Mesothelial cell of epicardium (in vitro differentiated cells): Measurements from ENCODE around the gene WDR33. TPM values are rescaled to one million over a fixed set of nuclear protein-coding genes. Genes with fewer than 3 reads are reported as not detected.
"Not testable (repeated sequence)": the region's sequence is repeated elsewhere in the genome, so short reads cannot be mapped to it uniquely, and the experiment has no call there.

ENCODE experiments used
- DNase-seq, 2 experiments: peaks; one replicate each; pipeline ENCODE4 v3.0.0; 2021; ENCODE audit warnings: low spot score in 2 of 2; ENCODE audit not compliant: unreplicated experiment in 2 of 2
- H3K27ac Mint-ChIP-seq: 2 replicates; pipeline ENCODE4 v1.8.0; 2021; ENCODE audit warnings: mixed read lengths
- H3K27me3 Mint-ChIP-seq: 2 replicates; pipeline ENCODE4 v1.8.0; 2021; ENCODE audit warnings: low read depth, mixed read lengths
- H3K36me3 Mint-ChIP-seq: 2 replicates; pipeline ENCODE4 v1.8.0; 2021; ENCODE audit warnings: mixed read lengths
- H3K4me1 Mint-ChIP-seq: 2 replicates; pipeline ENCODE4 v1.8.0; 2021; ENCODE audit warnings: mixed read lengths
- H3K4me3 Mint-ChIP-seq: 2 replicates; pipeline ENCODE4 v1.8.0; 2021; ENCODE audit warnings: mild to moderate bottlenecking, moderate library complexity, mixed read lengths
- H3K9me3 Mint-ChIP-seq: 2 replicates; pipeline ENCODE4 v1.8.0; 2021; ENCODE audit warnings: mixed read lengths
- total RNA-seq: library from RNA; stranded (reverse); gene quantifications from 3 replicates; pipeline ENCODE4 v1.2.1, GENCODE V29; 2021
- TF ChIP-seq, protein P1 (sequence below): fragments of 200-600 bp; sonication (generic); IDR thresholded peaks from one replicate; pipeline ENCODE4 v1.5.0; 2021; ENCODE audit warnings: antibody characterized with exemption; ENCODE audit not compliant: unreplicated experiment

WDR33 gene
- total RNA-seq, 1 donor from 2014 or later, result 61.4 TPM

DNA sequence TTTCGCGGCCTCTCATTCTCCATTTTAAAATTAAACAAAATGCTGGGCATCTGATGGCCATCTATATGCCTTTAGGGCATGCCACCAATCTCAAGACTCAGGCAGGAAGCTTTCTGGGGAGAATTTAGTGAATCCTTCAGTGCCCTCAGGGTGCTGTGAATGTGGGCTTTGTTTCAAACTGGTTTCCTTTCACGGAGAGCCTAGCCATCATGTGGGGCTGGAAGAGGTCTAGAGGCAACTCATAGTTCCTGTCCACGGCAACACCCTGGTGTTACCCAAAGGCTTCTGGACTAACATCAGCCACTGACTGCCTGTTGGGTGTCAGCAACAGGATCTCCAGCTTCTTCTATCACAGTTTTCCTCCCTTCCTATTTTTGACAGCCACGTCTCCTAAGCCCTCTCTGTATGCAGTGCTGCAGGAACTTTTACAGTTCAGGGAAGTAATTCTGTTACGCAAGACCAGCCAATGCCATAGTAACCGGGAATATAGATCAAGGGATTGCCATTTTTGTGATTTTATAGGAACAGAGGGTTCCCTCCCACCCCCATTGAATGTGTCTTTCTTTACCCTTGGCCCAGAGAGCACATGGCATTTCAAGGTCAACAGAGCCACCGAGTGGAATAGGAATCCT, 7.9 kb upstream of the WDR33 start:
- Mint-ChIP-seq H3K36me3 (no peaks in the 10 kb centered on the region), H3K27me3 (peaks cover 14% of the 10 kb centered on the region), H3K4me3 (no peak overlapping the region), H3K9me3 (peaks cover 23% of the 10 kb centered on the region), H3K4me1 (no peaks in the 10 kb centered on the region), H3K27ac (no peak overlapping the region)
- no peak for DNase-seq
- TF ChIP-seq, protein P1, sequence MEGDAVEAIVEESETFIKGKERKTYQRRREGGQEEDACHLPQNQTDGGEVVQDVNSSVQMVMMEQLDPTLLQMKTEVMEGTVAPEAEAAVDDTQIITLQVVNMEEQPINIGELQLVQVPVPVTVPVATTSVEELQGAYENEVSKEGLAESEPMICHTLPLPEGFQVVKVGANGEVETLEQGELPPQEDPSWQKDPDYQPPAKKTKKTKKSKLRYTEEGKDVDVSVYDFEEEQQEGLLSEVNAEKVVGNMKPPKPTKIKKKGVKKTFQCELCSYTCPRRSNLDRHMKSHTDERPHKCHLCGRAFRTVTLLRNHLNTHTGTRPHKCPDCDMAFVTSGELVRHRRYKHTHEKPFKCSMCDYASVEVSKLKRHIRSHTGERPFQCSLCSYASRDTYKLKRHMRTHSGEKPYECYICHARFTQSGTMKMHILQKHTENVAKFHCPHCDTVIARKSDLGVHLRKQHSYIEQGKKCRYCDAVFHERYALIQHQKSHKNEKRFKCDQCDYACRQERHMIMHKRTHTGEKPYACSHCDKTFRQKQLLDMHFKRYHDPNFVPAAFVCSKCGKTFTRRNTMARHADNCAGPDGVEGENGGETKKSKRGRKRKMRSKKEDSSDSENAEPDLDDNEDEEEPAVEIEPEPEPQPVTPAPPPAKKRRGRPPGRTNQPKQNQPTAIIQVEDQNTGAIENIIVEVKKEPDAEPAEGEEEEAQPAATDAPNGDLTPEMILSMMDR, result no peak

DNA sequence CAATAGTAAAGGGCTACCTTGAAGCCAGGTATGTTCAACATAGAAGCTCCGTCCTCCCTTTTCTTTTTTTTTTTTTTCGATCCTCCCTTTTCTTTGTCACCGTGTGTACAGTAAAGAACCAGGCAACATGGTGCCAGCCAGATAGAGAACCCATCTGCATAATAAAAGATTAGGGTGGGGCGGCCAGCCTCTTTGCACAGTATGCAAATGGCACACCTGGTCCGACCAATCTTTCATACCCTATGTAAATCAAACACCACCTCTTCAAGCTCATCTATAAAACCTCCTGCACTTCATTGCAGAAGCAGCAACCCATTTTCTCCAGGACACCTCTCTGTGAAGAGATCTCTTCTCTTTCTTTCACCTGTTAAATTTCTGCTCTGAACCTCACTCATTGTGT, 7.3 kb upstream of the WDR33 start:
- TF ChIP-seq, protein P1, result no peak
- Mint-ChIP-seq H3K27me3 (peaks cover 14% of the 10 kb centered on the region), H3K9me3 (peaks cover 23% of the 10 kb centered on the region), H3K36me3 (no peaks in the 10 kb centered on the region), H3K27ac (no peak overlapping the region), H3K4me1 (no peaks in the 10 kb centered on the region), H3K4me3 (no peak overlapping the region)
- DNase-seq, result no peak

GRCh38 chr2:127814677-127815076, 3.7 kb upstream of the WDR33 start:
- peaks cover under 1% of the 10 kb centered on the region for H3K36me3 Mint-ChIP-seq
- H3K27ac Mint-ChIP-seq, result no peak overlapping the region
- H3K4me3 Mint-ChIP-seq, result no peak overlapping the region
- peaks cover 14% of the 10 kb centered on the region for H3K27me3 Mint-ChIP-seq
- DNase-seq, result no peak
- H3K4me1 Mint-ChIP-seq, result peaks cover 15% of the 10 kb centered on the region
- TF ChIP-seq, protein P1, result no peak
- peaks cover 12% of the 10 kb centered on the region for H3K9me3 Mint-ChIP-seq

- H3K4me3 Mint-ChIP-seq, result peak overlapping the region; percentile 85
- H3K27ac Mint-ChIP-seq, result not testable (repeated sequence)
Observed at GRCh38 chr2:127812441-127812840, 1.5 kb upstream of the WDR33 start.

GRCh38 chr2:127811397-127812321, 688 bp upstream of the WDR33 start:
- peaks cover 30% of the 10 kb centered on the region for H3K4me1 Mint-ChIP-seq
- TF ChIP-seq, protein P1, result no peak
- no peaks in the 10 kb centered on the region for H3K9me3 Mint-ChIP-seq
- peak overlapping the region; percentile 99 for H3K27ac Mint-ChIP-seq
- no peaks in the 10 kb centered on the region for H3K27me3 Mint-ChIP-seq
- DNase-seq, result peak in 1 of 2 experiments; percentile 51
- peak overlapping the region; percentile 85 for H3K4me3 Mint-ChIP-seq
- H3K36me3 Mint-ChIP-seq, result peaks cover 4% of the 10 kb centered on the region

More at GRCh38 chr2:127812441-127812840, 1.5 kb upstream of the WDR33 start:
- H3K4me1 Mint-ChIP-seq, result peaks cover 26% of the 10 kb centered on the region
- DNase-seq, H3K36me3 Mint-ChIP-seq, H3K27me3 Mint-ChIP-seq, H3K9me3 Mint-ChIP-seq: not testable (repeated sequence)

DNA sequence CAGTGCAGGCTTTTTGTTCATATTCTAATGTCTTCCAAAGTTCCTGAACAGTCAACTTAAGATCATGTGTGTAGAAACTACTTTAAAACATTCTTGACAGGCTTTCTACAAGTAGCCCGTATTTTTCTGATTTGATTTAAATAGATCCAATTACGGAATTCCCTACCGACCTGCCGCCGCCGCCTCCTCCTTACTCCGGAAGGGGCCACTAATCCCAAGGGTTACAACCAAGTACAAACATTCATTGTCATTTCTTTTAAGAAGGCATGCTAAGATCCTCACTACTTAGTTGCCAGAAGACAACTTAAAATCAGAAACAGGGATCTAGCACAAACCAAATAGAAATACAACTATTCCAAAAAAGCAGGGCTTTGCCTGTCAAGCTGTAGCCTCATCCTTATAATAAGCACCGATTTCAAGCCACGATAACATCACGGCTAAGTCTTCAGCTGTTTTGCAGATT, 784 bp downstream of the WDR33 start:
- no peak for DNase-seq
- Mint-ChIP-seq H3K4me1 (peaks cover 39% of the 10 kb centered on the region), H3K27ac (peak overlapping the region; percentile 99), H3K36me3 (peaks cover 4% of the 10 kb centered on the region), H3K27me3 (no peaks in the 10 kb centered on the region), H3K9me3 (no peaks in the 10 kb centered on the region), H3K4me3 (peak overlapping the region; percentile 85)
- TF ChIP-seq, protein P1, result no peak
